Testis (tissue), 2 donors: Measurements from ENCODE around the gene CTU1.

ENCODE experiments used
- CTCF ChIP-seq, 3 experiments: fragments of 450-650 bp in 2 of 3; fragments of 200-600 bp in 1 of 3; sonication (generic) in 1 of 3; IDR thresholded peaks; one replicate each; pipeline ENCODE4 v1.5.1; 2016 to 2019; ENCODE audit warnings: antibody characterized with exemption in 3 of 3, mild to moderate bottlenecking in 2 of 3, moderate library complexity in 1 of 3
- POLR2A ChIP-seq: fragments of 450-650 bp; IDR thresholded peaks from one replicate; pipeline ENCODE4 v1.6.1; 2017; ENCODE audit warnings: antibody characterized with exemption, mild to moderate bottlenecking, moderate library complexity

GRCh38 chr19:51098365-51099046 is 9.7 kb downstream of the CTU1 start:
- TF ChIP-seq CTCF (IDR thresholded peaks at IDR 0.05) (no peak), POLR2A (no peak)
